OCI-M2 (cell line): Measurements from ENCODE around the gene AOC3.
"Not testable (repeated sequence)": the region's sequence is repeated elsewhere in the genome, so short reads cannot be mapped to it uniquely, and the experiment has no call there.

Source experiments
- DNase-seq: peaks from one replicate; lab custom pipeline; 2025; ENCODE audit not compliant: unreplicated experiment; lab: John Stamatoyannopoulos, UW

AOC3 gene

GRCh38 chr17:42844761-42845555, 6.0 kb upstream of the AOC3 start:
- DNase-seq: no peak

GRCh38 chr17:42845556-42845917, 5.5 kb upstream of the AOC3 start:
- DNase-seq: no peak

GRCh38 chr17:42845918-42846593, 4.9 kb upstream of the AOC3 start:
- DNase-seq: no peak

GRCh38 chr17:42846594-42847280, 4.3 kb upstream of the AOC3 start:
- no peak for DNase-seq

GRCh38 chr17:42848093-42848492, 2.9 kb upstream of the AOC3 start:
- DNase-seq: no peak

- DNase-seq: no peak
Measured at GRCh38 chr17:42849031-42849430, 2.0 kb upstream of the AOC3 start.

- DNase-seq: no peak
Measured at GRCh38 chr17:42849451-42850181, 1.4 kb upstream of the AOC3 start.

- not testable (repeated sequence) for DNase-seq
Measured at GRCh38 chr17:42851371-42852240, 607 bp downstream of the AOC3 start.

GRCh38 chr17:42852351-42852750, 1.4 kb downstream of the AOC3 start:
- no peak for DNase-seq

GRCh38 chr17:42853004-42853403, 2.0 kb downstream of the AOC3 start:
- no peak for DNase-seq

- no peak for DNase-seq
Measured at GRCh38 chr17:42853597-42853967, 2.6 kb downstream of the AOC3 start.

- DNase-seq: no peak
Measured at GRCh38 chr17:42853968-42854790, 3.2 kb downstream of the AOC3 start.

GRCh38 chr17:42855048-42855596, 4.1 kb downstream of the AOC3 start:
- DNase-seq: no peak

- DNase-seq: not testable (repeated sequence)
Measured at GRCh38 chr17:42856093-42856492, 5.1 kb downstream of the AOC3 start.

GRCh38 chr17:42856516-42856915, 5.5 kb downstream of the AOC3 start:
- not testable (repeated sequence) for DNase-seq

GRCh38 chr17:42857389-42857788, 6.4 kb downstream of the AOC3 start:
- DNase-seq: no peak

GRCh38 chr17:42865638-42866094, 14.7 kb downstream of the AOC3 start:
- no peak for DNase-seq

GRCh38 chr17:42866216-42866615, 15.2 kb downstream of the AOC3 start:
- DNase-seq: no peak
